Kidney tubule cell (primary cell): Measurements from ENCODE around the gene OR10AG1.
A peak's percentile ranks its signal among the peaks of the same experiment; 100 is the strongest.

ENCODE experiments used
- DNase-seq: peaks from one replicate; pipeline ENCODE4 v3.0.0-alpha.2; 2018; ENCODE audit warnings: low spot score

The OR10AG1 gene

GRCh38 chr11:55969845-55970244, at the start of gene OR10AG1:
TSS of gene OR10AG1 (minus strand) at chr11:55969945. CDS start at chr11:55969907, 38 bp downstream.
- DNase-seq, result no peak

DNA sequence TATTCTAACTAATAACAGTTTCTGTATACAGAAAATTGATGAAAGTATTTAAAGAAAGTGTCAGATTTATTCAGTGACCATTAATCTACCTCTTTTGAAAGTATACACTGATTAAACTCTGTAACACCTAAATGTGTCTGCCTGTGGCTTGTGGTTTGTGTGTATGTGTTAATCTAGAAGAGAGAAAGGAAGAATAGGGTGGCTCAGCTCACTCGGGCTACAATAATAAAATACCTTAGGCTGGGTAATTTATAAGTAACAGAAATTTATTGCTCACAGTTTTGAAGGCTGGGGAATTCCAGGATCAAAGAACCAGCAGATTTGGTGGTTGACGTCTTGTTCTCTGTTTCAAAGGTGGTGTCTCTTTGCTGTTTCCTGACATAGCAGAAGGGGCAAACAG, 44.1 kb upstream of the OR10AG1 start:
- DNase-seq, result no peak

DNA sequence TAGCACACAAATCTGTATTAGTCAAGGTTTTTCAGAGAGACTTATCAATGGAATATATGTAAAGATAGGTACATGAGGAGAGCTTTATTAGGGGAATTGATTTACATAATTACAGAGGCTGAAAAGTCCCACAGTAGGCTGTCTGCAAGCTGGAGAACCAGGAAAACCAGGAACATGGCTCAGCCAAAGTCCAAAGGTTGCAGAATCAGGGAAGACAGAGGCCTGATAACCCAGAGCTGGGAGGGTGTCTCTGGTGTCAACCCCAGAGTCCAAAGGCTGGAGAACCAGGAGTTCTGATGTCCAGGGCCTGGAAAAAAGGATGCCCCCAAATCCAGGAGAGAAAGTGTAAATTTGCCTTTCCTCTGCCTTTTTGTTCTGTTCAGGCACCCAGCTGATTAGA, 41.0 kb upstream of the OR10AG1 start:
- DNase-seq, result no peak

- DNase-seq, result no peak
Observed at GRCh38 chr11:55994525-55994924, 24.8 kb upstream of the OR10AG1 start, which contains the start of gene OR5F1. TSS of gene OR5F1 (minus strand) at chr11:55994625. CDS start at chr11:55994625, 0 bp downstream.

GRCh38 chr11:55970935-55971334, 1.2 kb upstream of the OR10AG1 start:
- no peak for DNase-seq

- no peak for DNase-seq
Observed at GRCh38 chr11:55967914-55968313, 1.8 kb downstream of the OR10AG1 start.

- no peak for DNase-seq
Observed at GRCh38 chr11:55966391-55966790, 3.4 kb downstream of the OR10AG1 start.

GRCh38 chr11:55956521-55956920, 13.2 kb downstream of the OR10AG1 start:
- no peak for DNase-seq

GRCh38 chr11:55949330-55949729, 20.4 kb downstream of the OR10AG1 start:
- no peak for DNase-seq

DNA sequence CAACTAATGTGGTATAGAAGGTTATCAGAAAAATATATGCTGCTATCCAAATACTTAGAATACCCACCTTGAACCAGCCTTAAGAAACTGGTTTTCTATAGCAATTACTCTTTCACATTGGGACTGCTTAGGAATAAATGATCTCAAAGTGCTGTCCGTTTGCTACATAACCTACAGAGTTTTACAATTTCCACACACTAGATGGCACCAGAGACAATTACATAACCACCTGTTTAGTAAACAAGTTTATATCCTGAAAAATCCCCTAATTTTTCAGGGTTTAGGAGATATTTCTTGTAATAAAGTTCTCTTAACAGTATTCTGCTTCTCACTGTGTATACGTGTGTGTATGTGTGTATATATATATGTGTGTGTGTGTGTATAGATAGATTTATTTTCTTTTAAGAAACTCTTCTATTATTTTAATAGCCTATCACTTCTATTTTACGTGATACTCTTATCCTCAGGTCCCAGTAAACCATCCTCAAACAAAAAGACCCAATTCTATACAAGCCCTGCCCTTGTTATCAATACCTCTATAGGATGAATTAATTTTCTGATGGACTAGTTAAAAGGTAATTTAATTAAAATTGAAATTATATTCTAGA, 26.9 kb downstream of the OR10AG1 start:
- DNase-seq, result peak; percentile 35

DNA sequence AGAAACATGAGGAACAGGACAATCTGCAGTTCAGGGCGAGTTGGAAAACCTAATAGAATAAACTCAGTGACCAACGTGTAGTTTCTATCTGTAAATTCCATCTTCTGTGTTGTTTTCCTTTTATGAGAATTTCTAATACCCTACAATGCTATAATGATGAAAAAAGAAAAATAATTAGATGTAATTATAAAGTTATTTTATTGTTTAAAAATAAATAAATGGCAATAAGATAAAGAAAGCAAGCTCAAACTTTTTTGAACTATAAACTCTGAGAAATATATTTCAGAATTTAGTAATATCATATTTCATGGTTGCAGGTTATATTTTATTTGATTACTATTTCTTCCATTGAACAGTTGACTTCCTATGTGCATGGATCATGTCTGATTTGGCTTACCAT, 33.4 kb downstream of the OR10AG1 start, which contains the start of gene OR5I1:
Gene OR5I1, minus strand, starts transcription at position 101 of the 400 bp plus-strand sequence. Its CDS starts 0 bp downstream, at position 101.
- DNase-seq, result no peak

- DNase-seq, result no peak
Observed at GRCh38 chr11:55920537-55920936, 49.2 kb downstream of the OR10AG1 start.
